Esophagus squamous epithelium (tissue), 5 donors: ENCODE data around the gene PGA3. TPM values are rescaled to one million over a fixed set of nuclear protein-coding genes. Genes with fewer than 3 reads are reported as not detected.
"Not testable (repeated sequence)": the region's sequence is repeated elsewhere in the genome, so short reads cannot be mapped to it uniquely, and the experiment has no call there.

Experiments used
- DNase-seq: peaks from one replicate; lab custom pipeline; 2025; lab: John Stamatoyannopoulos, UW
- H3K27ac ChIP-seq, 4 donors: fragments of 200-600 bp; sonication (generic); one replicate each; pipeline ENCODE4 v1.5.1; 2016 to 2019; ENCODE audit warnings: mild to moderate bottlenecking in 1 of 4
- H3K27me3 ChIP-seq, 4 donors: fragments of 200-600 bp; sonication (generic); 1 replicate in 3 of 4; 2 replicates in 1 of 4; pipeline versions ENCODE4 v1.5.1 to v1.6.0; 2017 to 2021; ENCODE audit warnings: antibody characterized with exemption in 1 of 4
- H3K36me3 ChIP-seq, 3 donors: fragments of 200-600 bp; sonication (generic); one replicate each; pipeline ENCODE4 v1.5.1; 2016 to 2019
- H3K4me1 ChIP-seq, 3 donors: fragments of 200-600 bp; sonication (generic); one replicate each; pipeline ENCODE4 v1.5.1; 2017 to 2019
- H3K4me3 ChIP-seq, 4 donors: fragments of 200-600 bp; sonication (generic); 1 replicate in 3 of 4; 2 replicates in 1 of 4; pipeline ENCODE4 v1.5.1; 2016 to 2019; ENCODE audit warnings: mild to moderate bottlenecking in 2 of 4, moderate library complexity in 1 of 4
- H3K9me3 ChIP-seq, 3 donors: fragments of 200-600 bp; sonication (generic); one replicate each; pipeline ENCODE4 v1.5.1; 2016 to 2019
- CTCF ChIP-seq, 6 experiments: fragments of 450-650 bp in 4 of 6; fragments of 200-600 bp in 2 of 6; sonication (generic) in 2 of 6; IDR thresholded peaks; one replicate each; pipeline ENCODE4 v1.5.1; 2016 to 2019; ENCODE audit warnings: antibody characterized with exemption in 6 of 6, mild to moderate bottlenecking in 4 of 6, moderate library complexity in 4 of 6
- POLR2A ChIP-seq, 4 donors: fragments of 450-650 bp; IDR thresholded peaks; one replicate each; pipeline ENCODE4 v1.6.1; 2017; ENCODE audit warnings: antibody characterized with exemption in 4 of 4, mild to moderate bottlenecking in 4 of 4, moderate library complexity in 3 of 4
- whole genome bisulfite sequencing, 2 donors: methylation state at CpG; one replicate each; pipeline ENCODE4 v1.1.5; 2018; 5-methylcytosine and 5-hydroxymethylcytosine counted together
- intact Hi-C: fragments of 100-400 bp; cut with DNase I; formaldehyde crosslinking; loops from one replicate; pipeline ENCODE4 v1.15.0; 2022
- total RNA-seq, 4 donors: library from RNA; depleted of rRNA; stranded (reverse); fragments of >200 nt; gene quantifications; one replicate each; pipeline ENCODE4 v1.1.0, GENCODE V29; 2016
- donor health status: DM: yes; HTN: yes; CAD: no.

PGA3 gene
- total RNA-seq, 4 donors from 2014 or later = not detected

GRCh38 chr11:61198948-61199523 lies 4.3 kb upstream of the PGA3 start:
- TF ChIP-seq POLR2A (IDR thresholded peaks at IDR 0.05) = no peak
- TF ChIP-seq CTCF (IDR thresholded peaks at IDR 0.05) = no peak

GRCh38 chr11:61201476-61201875 lies 1.8 kb upstream of the PGA3 start:
- Histone ChIP-seq H3K27me3 (peaks cover 0 to 19% (median 0%) of the 10 kb centered on the region in 4 donors), H3K36me3 (no peaks in the 10 kb centered on the region), H3K4me3 (no peak overlapping the region), H3K4me1 (no peaks in the 10 kb centered on the region), H3K27ac (no peak overlapping the region), H3K9me3 (peaks cover 0 to 6% (median 0%) of the 10 kb centered on the region in 3 donors)
- 82 to 90% methylated on average over 11 of the region's 14 CpGs for WGBS, 2 donors
- intact Hi-C loops = no loop called here
- DNase-seq = no peak
- TF ChIP-seq POLR2A (IDR thresholded peaks at IDR 0.05) (no peak), CTCF (IDR thresholded peaks at IDR 0.05) (no peak)

More at GRCh38 chr11:61198948-61199523, 4.3 kb upstream of the PGA3 start:
- intact Hi-C loops = no loop called here
- no peak overlapping the region for H3K4me3 ChIP-seq
- H3K36me3 ChIP-seq = no peaks in the 10 kb centered on the region
- no peaks in the 10 kb centered on the region for H3K4me1 ChIP-seq
- H3K9me3 ChIP-seq = peaks cover 0 to 6% (median 0%) of the 10 kb centered on the region in 3 donors
- peaks cover 0 to 27% (median 0%) of the 10 kb centered on the region in 4 donors for H3K27me3 ChIP-seq
- WGBS, 2 donors = 77 to 95% methylated on average over 2 to 4 of the region's 4 CpGs
- no peak for DNase-seq
- H3K27ac ChIP-seq = no peak overlapping the region

GRCh38 chr11:61203873-61204272 lies 558 bp downstream of the PGA3 start:
- H3K27ac ChIP-seq, H3K4me1 ChIP-seq, H3K4me3 ChIP-seq, DNase-seq, intact Hi-C loops, H3K9me3 ChIP-seq, H3K36me3 ChIP-seq: not testable (repeated sequence)
- H3K27me3 ChIP-seq = peaks cover 0 to 11% (median 0%) of the 10 kb centered on the region in 4 donors
- WGBS, 2 donors = no CpG with 5 or more reads among the region's 5 CpGs

GRCh38 chr11:61204502-61205059 lies 1.3 kb downstream of the PGA3 start:
- H3K27ac ChIP-seq, H3K4me3 ChIP-seq, intact Hi-C loops, H3K9me3 ChIP-seq, H3K4me1 ChIP-seq, H3K36me3 ChIP-seq, H3K27me3 ChIP-seq, DNase-seq: not testable (repeated sequence)
- 62 to 63% methylated on average over 9 to 11 of the region's 14 CpGs for WGBS, 2 donors

- intact Hi-C loops, H3K27ac ChIP-seq, H3K4me1 ChIP-seq, H3K36me3 ChIP-seq, H3K9me3 ChIP-seq, H3K27me3 ChIP-seq, DNase-seq, H3K4me3 ChIP-seq: not testable (repeated sequence)
- no CpG with 5 or more reads among the region's 9 CpGs for WGBS, 2 donors
Observed at GRCh38 chr11:61207636-61208310, 4.5 kb downstream of the PGA3 start.

- H3K36me3 ChIP-seq, DNase-seq, intact Hi-C loops, H3K4me3 ChIP-seq, H3K27ac ChIP-seq, H3K4me1 ChIP-seq, H3K9me3 ChIP-seq, H3K27me3 ChIP-seq: not testable (repeated sequence)
- no CpG with 5 or more reads among the region's 6 CpGs for WGBS, 2 donors
Observed at GRCh38 chr11:61210629-61211028, 7.3 kb downstream of the PGA3 start.

- H3K36me3 ChIP-seq, DNase-seq: not testable (repeated sequence)
Observed at GRCh38 chr11:61211327-61211952, 8.1 kb downstream of the PGA3 start.

GRCh38 chr11:61212202-61212601 lies 8.9 kb downstream of the PGA3 start:
- H3K9me3 ChIP-seq, H3K27me3 ChIP-seq, H3K36me3 ChIP-seq, H3K4me1 ChIP-seq, DNase-seq, H3K4me3 ChIP-seq, intact Hi-C loops, H3K27ac ChIP-seq: not testable (repeated sequence)
- WGBS, 2 donors = no CpG with 5 or more reads among the region's 15 CpGs

More at GRCh38 chr11:61211327-61211952, 8.1 kb downstream of the PGA3 start:
- H3K4me1 ChIP-seq, H3K27me3 ChIP-seq, H3K9me3 ChIP-seq, intact Hi-C loops, H3K4me3 ChIP-seq, H3K27ac ChIP-seq: not testable (repeated sequence)
- WGBS, 2 donors = 60 to 75% methylated on average over 2 to 7 of the region's 10 CpGs

GRCh38 chr11:61213711-61214324 lies 10.5 kb downstream of the PGA3 start:
- H3K4me1 ChIP-seq, H3K36me3 ChIP-seq, DNase-seq, H3K27ac ChIP-seq, intact Hi-C loops, H3K4me3 ChIP-seq, H3K9me3 ChIP-seq, H3K27me3 ChIP-seq: not testable (repeated sequence)
- WGBS, 2 donors = no CpG with 5 or more reads among the region's 3 CpGs

GRCh38 chr11:61218306-61218705 lies 15.0 kb downstream of the PGA3 start:
- intact Hi-C loops, H3K36me3 ChIP-seq, DNase-seq, H3K27me3 ChIP-seq, H3K4me1 ChIP-seq, H3K9me3 ChIP-seq, H3K4me3 ChIP-seq, H3K27ac ChIP-seq: not testable (repeated sequence)
- WGBS, 2 donors = no CpG with 5 or more reads among the region's 4 CpGs
